Activated CD8-positive, alpha-beta memory T cell treated with anti-CD3 and anti-CD28 coated beads for 36 hours (primary cell): Measurements from ENCODE around the gene ADAM29. TPM values are rescaled to one million over a fixed set of nuclear protein-coding genes. Genes with fewer than 3 reads are reported as not detected.
"Not testable (repeated sequence)": the region's sequence is repeated elsewhere in the genome, so short reads cannot be mapped to it uniquely, and the experiment has no call there.

Experiments used
- CTCF ChIA-PET: fragments of 350-600 bp; sonication (Branson Sonifier 250); formaldehyde crosslinking; loops from one replicate; lab custom pipeline; 2021; ENCODE audit warnings: antibody characterized with exemption; lab: Charles Lee
- POLR2A ChIA-PET: fragments of 350-600 bp; sonication (Branson Sonifier 250); formaldehyde crosslinking; loops from one replicate; lab custom pipeline; 2021; ENCODE audit warnings: antibody characterized with exemption; lab: Charles Lee
- total RNA-seq, 2 experiments: library from RNA; stranded (reverse); gene quantifications; one replicate each; pipeline ENCODE4 v1.2.3, GENCODE V29; 2021

The ADAM29 gene
- total RNA-seq, 2 experiments from 2014 or later: not detected

GRCh38 chr4:174935607-174936006, 17.4 kb downstream of the ADAM29 start:
- CTCF ChIA-PET: no interaction called here
- POLR2A ChIA-PET: no interaction called here

- ChIA-PET POLR2A (no interaction called here), CTCF (no interaction called here)
Measured at GRCh38 chr4:174940002-174940401, 21.8 kb downstream of the ADAM29 start.

GRCh38 chr4:174946246-174946645, 28.1 kb downstream of the ADAM29 start:
- ChIA-PET POLR2A (no interaction called here), CTCF (interaction anchor here (0.6 kb wide), 1 partner anchor 544 kb away, joined by 3 read pairs; no protein-coding TSS in a partner anchor)

- ChIA-PET POLR2A (no interaction called here), CTCF (no interaction called here)
Measured at GRCh38 chr4:174948826-174949225, 30.7 kb downstream of the ADAM29 start.

- ChIA-PET CTCF (no interaction called here), POLR2A (no interaction called here)
Measured at GRCh38 chr4:174972911-174973310, 54.8 kb downstream of the ADAM29 start.

- POLR2A ChIA-PET: no interaction called here
- CTCF ChIA-PET: no interaction called here
Measured at GRCh38 chr4:174973336-174973735, 55.2 kb downstream of the ADAM29 start.

- CTCF ChIA-PET: no interaction called here
Measured at GRCh38 chr4:174983128-174983750, 65.1 kb downstream of the ADAM29 start.

GRCh38 chr4:174983870-174984269, 65.7 kb downstream of the ADAM29 start:
- CTCF ChIA-PET, POLR2A ChIA-PET: not testable (repeated sequence)

More at GRCh38 chr4:174983128-174983750, 65.1 kb downstream of the ADAM29 start:
- POLR2A ChIA-PET: no interaction called here

- CTCF ChIA-PET: no interaction called here
Measured at GRCh38 chr4:174989791-174990190, 71.6 kb downstream of the ADAM29 start.

GRCh38 chr4:174993916-174994315, 75.8 kb downstream of the ADAM29 start:
- CTCF ChIA-PET: no interaction called here

More at GRCh38 chr4:174989791-174990190, 71.6 kb downstream of the ADAM29 start:
- POLR2A ChIA-PET: no interaction called here

GRCh38 chr4:174996079-174996478, 77.9 kb downstream of the ADAM29 start:
- CTCF ChIA-PET: no interaction called here
- POLR2A ChIA-PET: no interaction called here

More at GRCh38 chr4:174993916-174994315, 75.8 kb downstream of the ADAM29 start:
- POLR2A ChIA-PET: no interaction called here

GRCh38 chr4:174999407-174999806, 81.2 kb downstream of the ADAM29 start:
- ChIA-PET POLR2A (no interaction called here), CTCF (no interaction called here)

GRCh38 chr4:175017751-175018150, 99.6 kb downstream of the ADAM29 start:
- ChIA-PET POLR2A (no interaction called here), CTCF (no interaction called here)

- CTCF ChIA-PET, POLR2A ChIA-PET: not testable (repeated sequence)
Measured at GRCh38 chr4:175019447-175019846, 101.3 kb downstream of the ADAM29 start.

Other genes starting within 250 kb of the ADAM29 start
- gene GLRA3, start 89.1 kb upstream of the ADAM29 start, total RNA-seq: not detected